Esophagus muscularis mucosa (tissue), 3 donors: ENCODE results near the gene SOWAHA.

Experiments
- CTCF ChIP-seq, 3 experiments: fragments of 200-600 bp in 2 of 3; fragments of 450-650 bp in 1 of 3; sonication (generic) in 2 of 3; IDR thresholded peaks; one replicate each; pipeline ENCODE4 v1.5.1; 2017 to 2019; ENCODE audit warnings: antibody characterized with exemption in 3 of 3, mild to moderate bottlenecking in 2 of 3, moderate library complexity in 1 of 3
- POLR2A ChIP-seq: fragments of 450-650 bp; IDR thresholded peaks from one replicate; pipeline ENCODE4 v1.6.1; 2017; ENCODE audit warnings: antibody characterized with exemption, moderate library complexity, mild to moderate bottlenecking, low read depth
- POLR2AphosphoS5 ChIP-seq, 2 donors: sonication (generic); formaldehyde crosslinking; IDR thresholded peaks; one replicate each; pipeline ENCODE4 v1.6.1; 2017; ENCODE audit warnings: antibody characterized with exemption in 2 of 2

GRCh38 chr5:132799392-132799791, 13.7 kb upstream of the SOWAHA start:
- TF ChIP-seq CTCF (IDR thresholded peaks at IDR 0.05) (no peak), POLR2A (no peak), POLR2AphosphoS5 (IDR thresholded peaks at IDR 0.05) (no peak)
